Liver (tissue), 9 donors: ENCODE measurements around the gene TESMIN. TPM values are rescaled to one million over a fixed set of nuclear protein-coding genes. Genes with fewer than 3 reads are reported as not detected.

Experiments used
- DNase-seq: peaks from one replicate; pipeline ENCODE4 v3.0.0-alpha.2; 2017; ENCODE audit warnings: low spot score
- H3K27ac ChIP-seq, 2 donors: one replicate each; pipeline ENCODE4 v1.7.0; 2013; ENCODE audit warnings: inconsistent platforms in 2 of 2, low read length in 2 of 2, control low read depth in 1 of 2, low read depth in 1 of 2, mild to moderate bottlenecking in 1 of 2
- H3K27me3 ChIP-seq, 4 donors: one replicate each; pipeline versions ENCODE4 v1.6.1 to v1.7.0; 2013; ENCODE audit warnings: low read length in 3 of 4, inconsistent platforms in 1 of 4, mild to moderate bottlenecking in 1 of 4, moderate library complexity in 1 of 4; ENCODE audit not compliant: control insufficient read depth in 4 of 4, insufficient read depth in 4 of 4
- H3K36me3 ChIP-seq, 4 donors: one replicate each; pipeline versions ENCODE4 v1.6.1 to v1.7.0; 2013; ENCODE audit warnings: low read length in 3 of 4, mild to moderate bottlenecking in 3 of 4, low read depth in 1 of 4, moderate library complexity in 1 of 4; ENCODE audit not compliant: control insufficient read depth in 4 of 4, insufficient read depth in 3 of 4
- H3K4me1 ChIP-seq, 4 donors: one replicate each; pipeline versions ENCODE4 v1.6.1 to v1.7.0; 2013; ENCODE audit warnings: low read length in 3 of 4, mild to moderate bottlenecking in 3 of 4, moderate library complexity in 1 of 4; ENCODE audit not compliant: control insufficient read depth in 4 of 4, insufficient read depth in 4 of 4
- H3K4me3 ChIP-seq, 3 donors: one replicate each; pipeline versions ENCODE4 v1.6.1 to v1.7.0; 2013; ENCODE audit warnings: low read length in 3 of 3, control low read depth in 1 of 3, low read depth in 1 of 3, mild to moderate bottlenecking in 1 of 3
- H3K9ac ChIP-seq, 2 donors: one replicate each; pipeline ENCODE4 v1.7.0; 2013; ENCODE audit warnings: low read length in 2 of 2, mild to moderate bottlenecking in 2 of 2, moderate library complexity in 2 of 2, control low read depth in 1 of 2, low read depth in 1 of 2
- H3K9me3 ChIP-seq, 4 donors: one replicate each; pipeline versions ENCODE4 v1.6.1 to v1.7.0; 2013; ENCODE audit warnings: low read length in 3 of 4; ENCODE audit not compliant: control insufficient read depth in 4 of 4
- ATF3 ChIP-seq: IDR thresholded peaks from 2 replicates; pipeline ENCODE4 v1.6.1; 2016; ENCODE audit warnings: antibody characterized with exemption
- CTCF ChIP-seq: fragments of 150-350 bp; IDR thresholded peaks from 2 replicates; pipeline ENCODE4 v1.5.1; 2017; ENCODE audit warnings: improper control_type of control experiment, low read depth, low read length; ENCODE audit not compliant: missing input control
- EGR1 ChIP-seq, 2 donors: IDR thresholded peaks; 2 replicates each; pipeline ENCODE4 v1.6.1; 2016 to 2018; ENCODE audit warnings: antibody characterized with exemption in 2 of 2, low read depth in 2 of 2
- FOXA1 ChIP-seq: IDR thresholded peaks from 2 replicates; pipeline ENCODE4 v1.6.1; 2016; ENCODE audit warnings: antibody characterized with exemption
- FOXA2 ChIP-seq: IDR thresholded peaks from 2 replicates; pipeline ENCODE4 v1.6.1; 2016; ENCODE audit warnings: antibody characterized with exemption
- GABPA ChIP-seq, 2 donors: IDR thresholded peaks in 1 of 2; conservative IDR thresholded peaks in 1 of 2; 2 replicates each; pipeline ENCODE4 v1.6.1; 2016; ENCODE audit warnings: antibody characterized with exemption in 2 of 2, mild to moderate bottlenecking in 1 of 2, moderate library complexity in 1 of 2
- HNF4A ChIP-seq, 2 donors: conservative IDR thresholded peaks; 2 replicates each; pipeline ENCODE4 v1.6.1; 2016; ENCODE audit warnings: antibody characterized with exemption in 2 of 2, mild to moderate bottlenecking in 2 of 2
- HNF4G ChIP-seq: IDR thresholded peaks from 2 replicates; pipeline ENCODE4 v1.6.1; 2016; ENCODE audit warnings: antibody characterized with exemption
- JUND ChIP-seq, 2 donors: IDR thresholded peaks; 2 replicates each; pipeline ENCODE4 v1.6.1; 2016; ENCODE audit warnings: antibody characterized with exemption in 2 of 2
- MAX ChIP-seq: IDR thresholded peaks from 2 replicates; pipeline ENCODE4 v1.6.1; 2016; ENCODE audit warnings: antibody characterized with exemption
- NR2F2 ChIP-seq: IDR thresholded peaks from 2 replicates; pipeline ENCODE4 v1.6.1; 2016; ENCODE audit warnings: antibody characterized with exemption
- RAD21 ChIP-seq, 2 donors: IDR thresholded peaks; 2 replicates each; pipeline ENCODE4 v1.6.1; 2016; ENCODE audit warnings: antibody characterized with exemption in 2 of 2, mild to moderate bottlenecking in 2 of 2
- REST ChIP-seq: IDR thresholded peaks from 2 replicates; pipeline ENCODE4 v1.6.1; 2016; ENCODE audit warnings: antibody characterized with exemption, mild to moderate bottlenecking
- RXRA ChIP-seq, 2 donors: IDR thresholded peaks; 2 replicates each; pipeline ENCODE4 v1.6.1; 2017 to 2018; ENCODE audit warnings: antibody characterized with exemption in 2 of 2, mild to moderate bottlenecking in 1 of 2
- SP1 ChIP-seq: IDR thresholded peaks from 2 replicates; pipeline ENCODE4 v1.6.1; 2018; ENCODE audit warnings: antibody characterized with exemption, mild to moderate bottlenecking
- TAF1 ChIP-seq: conservative IDR thresholded peaks from 2 replicates; pipeline ENCODE4 v1.6.1; 2016; ENCODE audit warnings: antibody characterized with exemption, mild to moderate bottlenecking
- YY1 ChIP-seq: IDR thresholded peaks from 2 replicates; pipeline ENCODE4 v1.6.1; 2016; ENCODE audit warnings: antibody characterized with exemption, mild to moderate bottlenecking
- ZBTB33 ChIP-seq: IDR thresholded peaks from 2 replicates; pipeline ENCODE4 v1.6.1; 2016; ENCODE audit warnings: antibody characterized with exemption
- WGBS: extraction: QIAGEN DNeasy Blood & Tissue Kit; methylation state at CpG from one replicate; pipeline ENCODE4 v1.1.7; 2013; 5-methylcytosine and 5-hydroxymethylcytosine counted together
- polyA plus RNA-seq, 2 donors: library from polyadenylated mRNA; stranded (reverse) in 1 of 2; unstranded in 1 of 2; fragments of 200-250 nt in 1 of 2; fragments of >200 nt in 1 of 2; fragmentation: Nextera tagmentation in 1 of 2; extraction: Ambion mirVana in 1 of 2; gene quantifications; one replicate each; pipeline versions ENCODE4 v1.2.1 to v1.2.3, GENCODE V29; 2013 to 2015
- total RNA-seq, 2 donors: library from RNA; depleted of rRNA; stranded (reverse); fragments of >200 nt; gene quantifications; one replicate each; pipeline ENCODE4 v1.2.3, GENCODE V29; 2014
- donor health status: healthy.
- donor health status: healthy.
- donor health status: healthy.
- donor health status: healthy.
- donor health status: healthy.

The TESMIN gene
- total and polyA plus RNA-seq, 4 donors = 0.27 to 2.5 (median 0.62) TPM

- H3K9ac ChIP-seq = no peak overlapping the region
- no peak overlapping the region for H3K4me3 ChIP-seq
- 91% methylated on average over 8 of the region's 8 CpGs for WGBS
- TF ChIP-seq ZBTB33 (no peak), EGR1 (IDR thresholded peaks at IDR 0.05; ENCODE audit: low read depth in 2 of 2) (no peak), FOXA2 (no peak), HNF4A (conservative IDR thresholded peaks at IDR 0.05) (no peak), ATF3 (no peak), TAF1 (no peak), GABPA (IDR thresholded peaks at IDR 0.05 in 1 of 2, conservative IDR thresholded peaks at IDR 0.05 in 1 of 2) (no peak), SP1 (no peak)
- no peak overlapping the region for H3K27ac ChIP-seq
- H3K27me3 ChIP-seq = no peaks in the 10 kb centered on the region
- no peaks in the 10 kb centered on the region for H3K4me1 ChIP-seq
- peaks cover 27 to 66% (median 53%) of the 10 kb centered on the region in 4 donors for H3K36me3 ChIP-seq
- no peaks in the 10 kb centered on the region for H3K9me3 ChIP-seq
- DNase-seq = no peak
Observed at GRCh38 chr11:68757711-68758110, 6.4 kb upstream of the TESMIN start.

- H3K27me3 ChIP-seq = no peaks in the 10 kb centered on the region
- TF ChIP-seq FOXA2 (no peak), GABPA (IDR thresholded peaks at IDR 0.05 in 1 of 2, conservative IDR thresholded peaks at IDR 0.05 in 1 of 2) (no peak), NR2F2 (no peak)
- H3K36me3 ChIP-seq = peaks cover 20 to 52% (median 40%) of the 10 kb centered on the region in 4 donors
- H3K27ac ChIP-seq = no peak overlapping the region
- 93% methylated on average over 12 of the region's 12 CpGs for WGBS
- H3K9ac ChIP-seq = no peak overlapping the region
- H3K4me3 ChIP-seq = no peak overlapping the region
- no peak for DNase-seq
- peaks cover 0 to 3% (median 0%) of the 10 kb centered on the region in 4 donors for H3K4me1 ChIP-seq
- no peaks in the 10 kb centered on the region for H3K9me3 ChIP-seq
Observed at GRCh38 chr11:68756171-68756766, 4.9 kb upstream of the TESMIN start.

- Histone ChIP-seq H3K4me3 (no peak overlapping the region), H3K36me3 (peaks cover 13 to 28% (median 26%) of the 10 kb centered on the region in 4 donors), H3K4me1 (peaks cover 0 to 5% (median 0%) of the 10 kb centered on the region in 4 donors), H3K9ac (no peak overlapping the region), H3K27me3 (no peaks in the 10 kb centered on the region), H3K27ac (no peak overlapping the region), H3K9me3 (no peaks in the 10 kb centered on the region)
- WGBS = 78% methylated on average over 9 of the region's 9 CpGs
- no peak for DNase-seq
- TF ChIP-seq CTCF (no peak), HNF4A (conservative IDR thresholded peaks at IDR 0.05) (no peak), JUND (IDR thresholded peaks at IDR 0.05) (no peak), RAD21 (IDR thresholded peaks at IDR 0.05) (no peak), FOXA2 (no peak), FOXA1 (no peak), RXRA (IDR thresholded peaks at IDR 0.05) (no peak), NR2F2 (no peak), SP1 (no peak), YY1 (no peak), REST (no peak), MAX (no peak), HNF4G (no peak), ZBTB33 (no peak)
Observed at GRCh38 chr11:68753300-68753699, 2.0 kb upstream of the TESMIN start.
